Neural cell (in vitro differentiated cells): ENCODE data around the gene EFCAB11.

Experiments used
- CTCF ChIP-seq: fragments of 450-650 bp; IDR thresholded peaks from 2 replicates; pipeline ENCODE4 v1.5.1; 2014; ENCODE audit warnings: antibody characterized with exemption, mild to moderate bottlenecking, moderate library complexity; ENCODE audit not compliant: poor library complexity, severe bottlenecking
- EP300 ChIP-seq: fragments of 450-650 bp; conservative IDR thresholded peaks from 2 replicates; pipeline ENCODE4 v1.6.1; 2014; ENCODE audit warnings: antibody characterized with exemption, mild to moderate bottlenecking, moderate library complexity; ENCODE audit not compliant: poor library complexity, severe bottlenecking
- EZH2 ChIP-seq: fragments of 200-600, 300-800 bp; shearing (Covaris generic), sonication (generic); IDR thresholded peaks from 2 replicates; pipeline ENCODE4 v1.6.1; 2014; ENCODE audit warnings: antibody characterized with exemption, low read length, borderline replicate concordance, mild to moderate bottlenecking; ENCODE audit not compliant: insufficient read depth, poor library complexity, severe bottlenecking
- POLR2AphosphoS5 ChIP-seq: IDR thresholded peaks from 2 replicates; pipeline ENCODE4 v1.6.1; 2012
- SMC3 ChIP-seq: fragments of 450-650 bp; conservative IDR thresholded peaks from 2 replicates; pipeline ENCODE4 v1.6.1; 2014; ENCODE audit warnings: antibody characterized with exemption, mild to moderate bottlenecking, moderate library complexity; ENCODE audit not compliant: poor library complexity
- TAF1 ChIP-seq: IDR thresholded peaks from 2 replicates; pipeline ENCODE4 v1.6.1; 2012; ENCODE audit warnings: low read depth

GRCh38 chr14:89987161-89987475, 32.6 kb upstream of the EFCAB11 start:
- TF ChIP-seq CTCF = no peak
- no peak for TF ChIP-seq SMC3
- TF ChIP-seq TAF1 = no peak
- no peak for TF ChIP-seq POLR2AphosphoS5
- no peak for TF ChIP-seq EP300
- no peak for TF ChIP-seq EZH2
